SK-N-SH treated with all-trans-retinoic acid at 6 μM for 48 hours (cell line): Measurements from ENCODE around the gene MS4A10.

Experiments
- CSDC2 ChIP-seq: fragments of 250-450 bp; sonication (Bioruptor Pico); IDR thresholded peaks from 2 replicates; pipeline ENCODE4 v1.5.0; 2020; ENCODE audit warnings: mild to moderate bottlenecking, moderate library complexity
- PPARA ChIP-seq: fragments of 250-450 bp; sonication (Bioruptor Pico); IDR thresholded peaks from 2 replicates; pipeline ENCODE4 v1.5.0; 2020; ENCODE audit warnings: mild to moderate bottlenecking, borderline replicate concordance
- RARB ChIP-seq: fragments of 250-450 bp; sonication (Bioruptor Pico); IDR thresholded peaks from 2 replicates; pipeline ENCODE4 v1.8.0; 2021; ENCODE audit warnings: mild to moderate bottlenecking, moderate library complexity
- TCF4 ChIP-seq: fragments of 250-450 bp; sonication (Bioruptor Pico); IDR thresholded peaks from 2 replicates; pipeline ENCODE4 v1.8.0; 2021; ENCODE audit warnings: mild to moderate bottlenecking, moderate library complexity, borderline replicate concordance
- ZFP30 ChIP-seq: fragments of 450-650 bp; formaldehyde crosslinking; IDR thresholded peaks from 2 replicates; pipeline ENCODE4 v1.5.0; 2022; ENCODE audit warnings: mild to moderate bottlenecking, moderate library complexity
- ZNF70 ChIP-seq: fragments of 450-650 bp; formaldehyde crosslinking; IDR thresholded peaks from 2 replicates; pipeline ENCODE4 v1.5.0; 2020; ENCODE audit warnings: mild to moderate bottlenecking, moderate library complexity
- TF ChIP-seq, protein P1 (sequence below): fragments of 250-450 bp; sonication (Bioruptor Pico); IDR thresholded peaks from 2 replicates; pipeline ENCODE4 v1.5.0; 2020; ENCODE audit warnings: mild to moderate bottlenecking, moderate library complexity
- TF ChIP-seq, protein P2 (sequence below): fragments of 250-450 bp; sonication (Bioruptor Pico); IDR thresholded peaks from 2 replicates; pipeline ENCODE4 v1.8.0; 2020; ENCODE audit warnings: mild to moderate bottlenecking, moderate library complexity, borderline replicate concordance
- TF ChIP-seq, protein P3 (sequence below): fragments of 250-450 bp; sonication (Bioruptor Pico); IDR thresholded peaks from 2 replicates; pipeline ENCODE4 v1.5.1; 2021; ENCODE audit warnings: mild to moderate bottlenecking, moderate library complexity
- TF ChIP-seq, protein P4 (sequence below): fragments of 250-450 bp; sonication (Bioruptor Pico); IDR thresholded peaks from 2 replicates; pipeline ENCODE4 v1.5.1; 2020; ENCODE audit warnings: low read depth, mild to moderate bottlenecking, moderate library complexity

DNA sequence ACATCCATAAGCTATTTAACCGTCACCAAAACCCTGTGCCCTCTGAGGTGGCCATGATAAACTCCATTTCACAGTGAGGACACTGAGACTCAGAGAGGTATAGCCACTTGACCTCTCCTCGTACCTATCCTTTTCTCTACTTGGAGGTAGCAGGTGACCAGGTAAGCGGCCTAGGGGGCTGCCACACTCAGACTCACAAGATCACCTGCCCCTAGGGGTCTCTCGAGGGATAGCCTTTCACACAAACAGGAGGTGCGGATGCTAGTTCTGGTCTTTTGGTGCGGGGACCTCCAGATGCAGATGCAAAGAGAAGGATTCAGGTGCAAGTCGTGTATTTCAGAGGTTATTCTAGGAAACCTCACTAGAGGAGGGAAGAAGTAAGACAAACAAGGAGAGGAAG, 46.0 kb upstream of the MS4A10 start:
- TF ChIP-seq, protein P1, sequence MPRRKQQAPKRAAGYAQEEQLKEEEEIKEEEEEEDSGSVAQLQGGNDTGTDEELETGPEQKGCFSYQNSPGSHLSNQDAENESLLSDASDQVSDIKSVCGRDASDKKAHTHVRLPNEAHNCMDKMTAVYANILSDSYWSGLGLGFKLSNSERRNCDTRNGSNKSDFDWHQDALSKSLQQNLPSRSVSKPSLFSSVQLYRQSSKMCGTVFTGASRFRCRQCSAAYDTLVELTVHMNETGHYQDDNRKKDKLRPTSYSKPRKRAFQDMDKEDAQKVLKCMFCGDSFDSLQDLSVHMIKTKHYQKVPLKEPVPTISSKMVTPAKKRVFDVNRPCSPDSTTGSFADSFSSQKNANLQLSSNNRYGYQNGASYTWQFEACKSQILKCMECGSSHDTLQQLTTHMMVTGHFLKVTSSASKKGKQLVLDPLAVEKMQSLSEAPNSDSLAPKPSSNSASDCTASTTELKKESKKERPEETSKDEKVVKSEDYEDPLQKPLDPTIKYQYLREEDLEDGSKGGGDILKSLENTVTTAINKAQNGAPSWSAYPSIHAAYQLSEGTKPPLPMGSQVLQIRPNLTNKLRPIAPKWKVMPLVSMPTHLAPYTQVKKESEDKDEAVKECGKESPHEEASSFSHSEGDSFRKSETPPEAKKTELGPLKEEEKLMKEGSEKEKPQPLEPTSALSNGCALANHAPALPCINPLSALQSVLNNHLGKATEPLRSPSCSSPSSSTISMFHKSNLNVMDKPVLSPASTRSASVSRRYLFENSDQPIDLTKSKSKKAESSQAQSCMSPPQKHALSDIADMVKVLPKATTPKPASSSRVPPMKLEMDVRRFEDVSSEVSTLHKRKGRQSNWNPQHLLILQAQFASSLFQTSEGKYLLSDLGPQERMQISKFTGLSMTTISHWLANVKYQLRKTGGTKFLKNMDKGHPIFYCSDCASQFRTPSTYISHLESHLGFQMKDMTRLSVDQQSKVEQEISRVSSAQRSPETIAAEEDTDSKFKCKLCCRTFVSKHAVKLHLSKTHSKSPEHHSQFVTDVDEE = no peak
- TF ChIP-seq RARB = no peak
- TF ChIP-seq, protein P2, sequence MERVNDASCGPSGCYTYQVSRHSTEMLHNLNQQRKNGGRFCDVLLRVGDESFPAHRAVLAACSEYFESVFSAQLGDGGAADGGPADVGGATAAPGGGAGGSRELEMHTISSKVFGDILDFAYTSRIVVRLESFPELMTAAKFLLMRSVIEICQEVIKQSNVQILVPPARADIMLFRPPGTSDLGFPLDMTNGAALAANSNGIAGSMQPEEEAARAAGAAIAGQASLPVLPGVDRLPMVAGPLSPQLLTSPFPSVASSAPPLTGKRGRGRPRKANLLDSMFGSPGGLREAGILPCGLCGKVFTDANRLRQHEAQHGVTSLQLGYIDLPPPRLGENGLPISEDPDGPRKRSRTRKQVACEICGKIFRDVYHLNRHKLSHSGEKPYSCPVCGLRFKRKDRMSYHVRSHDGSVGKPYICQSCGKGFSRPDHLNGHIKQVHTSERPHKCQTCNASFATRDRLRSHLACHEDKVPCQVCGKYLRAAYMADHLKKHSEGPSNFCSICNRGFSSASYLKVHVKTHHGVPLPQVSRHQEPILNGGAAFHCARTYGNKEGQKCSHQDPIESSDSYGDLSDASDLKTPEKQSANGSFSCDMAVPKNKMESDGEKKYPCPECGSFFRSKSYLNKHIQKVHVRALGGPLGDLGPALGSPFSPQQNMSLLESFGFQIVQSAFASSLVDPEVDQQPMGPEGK (CRISPR knock-in tag) = no peak
- TF ChIP-seq, protein P3, sequence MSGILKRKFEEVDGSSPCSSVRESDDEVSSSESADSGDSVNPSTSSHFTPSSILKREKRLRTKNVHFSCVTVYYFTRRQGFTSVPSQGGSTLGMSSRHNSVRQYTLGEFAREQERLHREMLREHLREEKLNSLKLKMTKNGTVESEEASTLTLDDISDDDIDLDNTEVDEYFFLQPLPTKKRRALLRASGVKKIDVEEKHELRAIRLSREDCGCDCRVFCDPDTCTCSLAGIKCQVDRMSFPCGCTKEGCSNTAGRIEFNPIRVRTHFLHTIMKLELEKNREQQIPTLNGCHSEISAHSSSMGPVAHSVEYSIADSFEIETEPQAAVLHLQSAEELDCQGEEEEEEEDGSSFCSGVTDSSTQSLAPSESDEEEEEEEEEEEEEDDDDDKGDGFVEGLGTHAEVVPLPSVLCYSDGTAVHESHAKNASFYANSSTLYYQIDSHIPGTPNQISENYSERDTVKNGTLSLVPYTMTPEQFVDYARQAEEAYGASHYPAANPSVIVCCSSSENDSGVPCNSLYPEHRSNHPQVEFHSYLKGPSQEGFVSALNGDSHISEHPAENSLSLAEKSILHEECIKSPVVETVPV (CRISPR knock-in tag) = no peak
- no peak for TF ChIP-seq ZNF70 (CRISPR knock-in tag)
- TF ChIP-seq, protein P4, sequence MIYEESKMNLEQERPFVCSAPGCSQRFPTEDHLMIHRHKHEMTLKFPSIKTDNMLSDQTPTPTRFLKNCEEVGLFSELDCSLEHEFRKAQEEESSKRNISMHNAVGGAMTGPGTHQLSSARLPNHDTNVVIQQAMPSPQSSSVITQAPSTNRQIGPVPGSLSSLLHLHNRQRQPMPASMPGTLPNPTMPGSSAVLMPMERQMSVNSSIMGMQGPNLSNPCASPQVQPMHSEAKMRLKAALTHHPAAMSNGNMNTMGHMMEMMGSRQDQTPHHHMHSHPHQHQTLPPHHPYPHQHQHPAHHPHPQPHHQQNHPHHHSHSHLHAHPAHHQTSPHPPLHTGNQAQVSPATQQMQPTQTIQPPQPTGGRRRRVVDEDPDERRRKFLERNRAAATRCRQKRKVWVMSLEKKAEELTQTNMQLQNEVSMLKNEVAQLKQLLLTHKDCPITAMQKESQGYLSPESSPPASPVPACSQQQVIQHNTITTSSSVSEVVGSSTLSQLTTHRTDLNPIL = no peak
- no peak for TF ChIP-seq ZFP30 (CRISPR knock-in tag)
- TF ChIP-seq TCF4 (CRISPR knock-in tag) = no peak
- no peak for TF ChIP-seq CSDC2 (CRISPR knock-in tag)
- TF ChIP-seq PPARA (CRISPR knock-in tag) = no peak
